Mucosa of descending colon (tissue), 3 donors: ENCODE data around the gene LCA5. TPM values are rescaled to one million over a fixed set of nuclear protein-coding genes. Genes with fewer than 3 reads are reported as not detected.
"Not testable (repeated sequence)": the region's sequence is repeated elsewhere in the genome, so short reads cannot be mapped to it uniquely, and the experiment has no call there.

ENCODE experiments used
- ATAC-seq: fragments of 200-7000 bp; cut with Tn5 transposase; one replicate; pipeline ENCODE4 v1.9.1; 2020; ENCODE audit warnings: mild to moderate bottlenecking, moderate library complexity
- DNase-seq, 3 donors: peaks; one replicate each; pipeline ENCODE4 v3.0.0-alpha.2; 2020
- H3K36me3 ChIP-seq: fragments of 200-600 bp; one replicate; pipeline ENCODE4 v1.8.0; 2021; ENCODE audit warnings: low read depth, mild to moderate bottlenecking
- H3K4me1 ChIP-seq: fragments of 200-600 bp; one replicate; pipeline ENCODE4 v1.8.0; 2021; ENCODE audit warnings: low read depth, mild to moderate bottlenecking
- H3K4me3 ChIP-seq: fragments of 200-600 bp; one replicate; pipeline ENCODE4 v1.8.0; 2021; ENCODE audit warnings: mild to moderate bottlenecking
- H3K9me3 ChIP-seq: fragments of 200-600 bp; one replicate; pipeline ENCODE4 v1.8.0; 2021; ENCODE audit warnings: mild to moderate bottlenecking
- CTCF ChIP-seq: fragments of 200-600 bp; IDR thresholded peaks from one replicate; pipeline ENCODE4 v1.8.0; 2022; ENCODE audit warnings: antibody characterized with exemption, mild to moderate bottlenecking
- intact Hi-C, 2 donors: fragments of 100-400 bp; cut with DNase I in 1 of 2; cut with micrococcal nuclease in 1 of 2; formaldehyde crosslinking; loops; one replicate each; pipeline versions ENCODE4 v1.11.0 to v1.11.1; 2022; cut with DNase I, micrococcal nuclease
- long read RNA-seq, 2 donors: library from polyadenylated mRNA; unstranded; transcript quantifications; one replicate each; pipeline ENCODE4 v2.0.0, GENCODE V29; 2019 to 2021
- total RNA-seq, 3 donors: library from RNA; stranded (reverse); fragmentation: NEBNext Ultra II Directional in 2 of 3; extraction: Animal tissue kit (Norgen Biotek cat#: 25700) in 2 of 3; gene quantifications; one replicate each; pipeline versions ENCODE4 v1.2.1 to v1.2.4, GENCODE V29; 2021 to 2023
- donor health status: DM: no; HTN: no; CAD: no; lungs with moderate emphysema.
- donor health status: DM: no; HTN: no; CAD: no.
- donor health status: DM: no; HTN: yes; CAD: no.

The LCA5 gene
- total RNA-seq = 1 to 10 TPM in 2 of 3 donors, under 1 TPM in 1; 0.43 to 5.5 (median 1.1) TPM
- long read RNA-seq, donor 1, full-length matches to known transcripts = 1 of 5 reads
- long read RNA-seq, donor 1, partial matches to known transcripts = 2 of 5 reads
- long read RNA-seq, donor 1, other reads (novel, unspliced or antisense) = 2 of 5 reads
- long read RNA-seq, donor 2, full-length matches to known transcripts = 2 of 3 reads
- long read RNA-seq, donor 2, partial matches to known transcripts = 0 of 3 reads
- long read RNA-seq, donor 2, other reads (novel, unspliced or antisense) = 1 of 3 reads

GRCh38 chr6:79536954-79537747, at the start of gene LCA5:
LCA5 (minus strand) TSS chr6:79537430; CDS start chr6:79518894, 18,536 bp downstream.
- Histone ChIP-seq H3K4me3 (peak within 1 kb of the TSS; percentile 41), H3K9me3 (no peaks in the 10 kb centered on the region), H3K4me1 (peaks cover 4% of the 10 kb centered on the region), H3K36me3 (no peaks in the 10 kb centered on the region)
- no peak for TF ChIP-seq CTCF
- intact Hi-C loops = no loop called here
- ATAC-seq (peak; percentile 99), DNase-seq (peak; percentile 89 to 92 (median 90))

- ATAC-seq (peak; percentile 93), DNase-seq (peak in 1 of 3 donors; percentile 29)
- Histone ChIP-seq H3K4me1 (no peaks in the 10 kb centered on the region), H3K9me3 (no peaks in the 10 kb centered on the region), H3K4me3 (no peak overlapping the region), H3K36me3 (no peaks in the 10 kb centered on the region)
- intact Hi-C loops = no loop called here
- TF ChIP-seq CTCF = peak; percentile 52
Measured at GRCh38 chr6:79586548-79586947, 49.3 kb upstream of the LCA5 start.

GRCh38 chr6:79584332-79584731, 47.1 kb upstream of the LCA5 start:
- no peak for TF ChIP-seq CTCF
- Histone ChIP-seq H3K9me3 (no peaks in the 10 kb centered on the region), H3K36me3 (no peaks in the 10 kb centered on the region), H3K4me1 (no peaks in the 10 kb centered on the region), H3K4me3 (no peak overlapping the region)
- intact Hi-C loops = no loop called here
- ATAC-seq (no peak), DNase-seq (no peak)

GRCh38 chr6:79577926-79578325, 40.7 kb upstream of the LCA5 start:
- DNase-seq, H3K4me3 ChIP-seq, ATAC-seq, H3K4me1 ChIP-seq, H3K9me3 ChIP-seq, H3K36me3 ChIP-seq: not testable (repeated sequence)
- intact Hi-C loops = loop anchor here in 1 of 2 donors (10.0 kb wide), 1 partner anchor 127 kb away; no protein-coding TSS in a partner anchor

- H3K36me3 ChIP-seq = no peaks in the 10 kb centered on the region
- no peak overlapping the region for H3K4me3 ChIP-seq
- no peak for DNase-seq
- intact Hi-C loops = loop anchor here in 1 of 2 donors (10.0 kb wide), 1 partner anchor 130 kb away; no protein-coding TSS in a partner anchor
- ATAC-seq = no peak
- H3K9me3 ChIP-seq = no peaks in the 10 kb centered on the region
- H3K4me1 ChIP-seq = peaks cover 12% of the 10 kb centered on the region
- no peak for TF ChIP-seq CTCF
Measured at GRCh38 chr6:79574630-79575225, 37.5 kb upstream of the LCA5 start.
